CD14-positive monocyte (primary cell): ENCODE measurements around the gene NXPH4. TPM values are rescaled to one million over a fixed set of nuclear protein-coding genes. Genes with fewer than 3 reads are reported as not detected.
A peak's percentile ranks its signal among the peaks of the same experiment; 100 is the strongest.

Source experiments
- DNase-seq, 3 donors: peaks; one replicate each; pipeline ENCODE4 v3.0.0-alpha.2; 2011 to 2022
- H2AFZ ChIP-seq: 2 replicates; pipeline ENCODE4 v1.6.0; 2012; ENCODE audit warnings: mild to moderate bottlenecking, low read depth, low read length, inconsistent platforms; ENCODE audit not compliant: insufficient read depth, poor library complexity, severe bottlenecking
- H3K27ac ChIP-seq, 2 donors: 1 replicate in 1 of 2; 2 replicates in 1 of 2; pipeline ENCODE4 v1.5.1; 2012 to 2013; ENCODE audit warnings: low read length in 2 of 2, control low read depth in 1 of 2, inconsistent platforms in 1 of 2, low read depth in 1 of 2, mild to moderate bottlenecking in 1 of 2
- H3K27me3 ChIP-seq, 2 donors: one replicate each; pipeline versions ENCODE4 v1.6.0 to v1.6.1; 2011 to 2013; ENCODE audit warnings: low read length in 2 of 2; ENCODE audit not compliant: control insufficient read depth in 2 of 2, insufficient read depth in 2 of 2
- H3K36me3 ChIP-seq, 2 donors: replicated peaks in 1 of 2; 1 replicate in 1 of 2; 2 replicates in 1 of 2; pipeline versions ENCODE4 v1.5.1 to v1.6.1; 2012 to 2013; ENCODE audit warnings: low read length in 2 of 2, control low read depth in 1 of 2, inconsistent platforms in 1 of 2, mild to moderate bottlenecking in 1 of 2; ENCODE audit not compliant: insufficient read depth in 2 of 2, control insufficient read depth in 1 of 2
- H3K4me1 ChIP-seq, 2 donors: 1 replicate in 1 of 2; 2 replicates in 1 of 2; pipeline versions ENCODE4 v1.5.1 to v1.6.1; 2012 to 2013; ENCODE audit warnings: low read length in 2 of 2, control low read depth in 1 of 2, inconsistent platforms in 1 of 2, mild to moderate bottlenecking in 1 of 2, moderate library complexity in 1 of 2; ENCODE audit not compliant: insufficient read depth in 2 of 2, control insufficient read depth in 1 of 2
- H3K4me2 ChIP-seq: replicated peaks from 2 replicates; pipeline ENCODE3; 2012; ENCODE audit warnings: low read length, moderate library complexity, mild to moderate bottlenecking; ENCODE audit not compliant: poor library complexity, severe bottlenecking; ENCODE audit errors: extremely low read depth
- H3K4me3 ChIP-seq, 3 experiments: fragments of 200-600 bp in 1 of 3; sonication (generic) in 1 of 3; replicated peaks in 1 of 3; 1 replicate in 2 of 3; 2 replicates in 1 of 3; pipeline ENCODE4 v1.5.1; 2011 to 2013; ENCODE audit warnings: low read length in 3 of 3, mild to moderate bottlenecking in 3 of 3, control low read depth in 2 of 3, low read depth in 2 of 3, inconsistent platforms in 1 of 3, moderate library complexity in 1 of 3
- H3K79me2 ChIP-seq: 2 replicates; pipeline ENCODE4 v1.6.0; 2012; ENCODE audit warnings: mild to moderate bottlenecking, control low read depth, inconsistent platforms, low read length, moderate library complexity; ENCODE audit not compliant: insufficient read depth
- H3K9ac ChIP-seq: 2 replicates; pipeline ENCODE4 v1.6.0; 2017; ENCODE audit warnings: low read length, mild to moderate bottlenecking; ENCODE audit not compliant: insufficient read depth, poor library complexity, severe bottlenecking
- H3K9me3 ChIP-seq, 2 donors: replicated peaks in 1 of 2; 1 replicate in 1 of 2; 2 replicates in 1 of 2; pipeline versions ENCODE4 v1.5.1 to v1.6.1; 2012 to 2013; ENCODE audit warnings: low read length in 2 of 2, control low read depth in 1 of 2; ENCODE audit not compliant: control insufficient read depth in 1 of 2, insufficient read depth in 1 of 2
- H4K20me1 ChIP-seq: 2 replicates; pipeline ENCODE4 v1.6.0; 2012; ENCODE audit warnings: mild to moderate bottlenecking, low read length, control low read depth, moderate library complexity; ENCODE audit not compliant: insufficient read depth
- H3K27ac Mint-ChIP-seq, 7 donors: one replicate each; pipeline ENCODE4 v1.8.0; 2020; ENCODE audit warnings: mild to moderate bottlenecking in 7 of 7, mixed read lengths in 7 of 7, moderate library complexity in 6 of 7, inconsistent platforms in 2 of 7
- H3K27me3 Mint-ChIP-seq, 3 donors: one replicate each; pipeline ENCODE4 v1.8.0; 2021 to 2022; ENCODE audit warnings: low read depth in 3 of 3, mild to moderate bottlenecking in 3 of 3, mixed read lengths in 3 of 3, moderate library complexity in 3 of 3, inconsistent platforms in 1 of 3
- H3K36me3 Mint-ChIP-seq, 2 donors: one replicate each; pipeline ENCODE4 v1.8.0; 2020; ENCODE audit warnings: mixed read lengths in 2 of 2, inconsistent platforms in 1 of 2, mild to moderate bottlenecking in 1 of 2
- H3K4me1 Mint-ChIP-seq: one replicate; pipeline ENCODE4 v1.8.0; 2020; ENCODE audit warnings: mild to moderate bottlenecking, mixed read lengths
- H3K4me3 Mint-ChIP-seq, 2 donors: one replicate each; pipeline ENCODE4 v1.8.0; 2020; ENCODE audit warnings: mild to moderate bottlenecking in 2 of 2, mixed read lengths in 2 of 2, moderate library complexity in 1 of 2
- H3K9me3 Mint-ChIP-seq, 7 donors: one replicate each; pipeline ENCODE4 v1.8.0; 2020 to 2022; ENCODE audit warnings: mixed read lengths in 7 of 7, mild to moderate bottlenecking in 6 of 7, moderate library complexity in 6 of 7, inconsistent platforms in 2 of 7
- CTCF ChIP-seq: fragments of 200-600 bp; IDR thresholded peaks from one replicate; pipeline ENCODE4 v1.8.0; 2022; ENCODE audit warnings: antibody characterized with exemption, mild to moderate bottlenecking
- WGBS: methylation state at CpG from one replicate; pipeline ENCODE4 v1.1.5; 2013; ENCODE audit warnings: missing lambda C conversion rate; ENCODE audit not compliant: insufficient coverage; 5-methylcytosine and 5-hydroxymethylcytosine counted together
- intact Hi-C, 2 donors: fragments of 100-400 bp; cut with micrococcal nuclease; formaldehyde crosslinking; loops; one replicate each; pipeline versions ENCODE4 v1.15.0 to v1.15.1; 2023
- polyA plus RNA-seq, 3 donors: library from polyadenylated mRNA; depleted of rRNA in 1 of 3; unstranded in 2 of 3; stranded (reverse) in 1 of 3; fragments of 300-500 nt in 2 of 3; fragments of >200 nt in 1 of 3; fragmentation: Illumina TruSeq in 2 of 3; gene quantifications; 1 replicate in 2 of 3; 2 replicates in 1 of 3; pipeline ENCODE4 v1.2.3, GENCODE V29; 2012 to 2021

Gene NXPH4
- polyA plus RNA-seq, 3 donors, result not detected

DNA sequence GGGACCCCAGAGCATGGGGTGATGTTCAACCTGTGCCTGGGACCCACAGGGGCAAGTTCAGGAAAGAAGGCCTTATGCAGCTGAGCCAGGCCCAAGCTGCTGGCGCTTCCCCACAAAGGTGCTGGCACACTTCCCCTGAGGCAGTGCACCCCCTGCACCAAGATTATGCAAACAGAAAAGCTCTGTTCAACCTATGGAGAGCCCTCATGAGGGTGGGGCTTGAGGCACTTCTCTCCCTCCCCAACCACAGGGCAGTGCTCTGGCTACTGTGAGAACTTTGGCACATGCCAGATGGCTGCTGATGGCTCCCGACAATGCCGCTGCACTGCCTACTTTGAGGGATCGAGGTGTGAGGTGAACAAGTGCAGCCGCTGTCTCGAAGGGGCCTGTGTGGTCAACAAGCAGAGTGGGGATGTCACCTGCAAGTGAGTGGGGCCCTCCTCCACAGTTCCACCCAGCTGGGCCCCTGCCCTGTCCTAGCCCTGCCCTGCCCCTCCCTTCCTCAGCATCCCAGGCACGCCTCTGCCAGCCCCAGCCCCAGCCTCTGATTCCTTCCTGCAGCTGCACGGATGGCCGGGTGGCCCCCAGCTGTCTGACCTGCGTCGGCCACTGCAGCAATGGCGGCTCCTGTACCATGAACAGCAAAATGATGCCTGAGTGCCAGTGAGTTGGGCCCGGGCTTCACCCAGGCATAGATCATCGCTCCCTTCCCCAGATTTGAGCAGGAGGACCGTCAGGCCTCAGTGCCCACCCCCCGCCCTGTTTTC, 5.5 kb upstream of the NXPH4 start:
- peaks cover 70 to 72% of the 10 kb centered on the region in 2 donors for H3K36me3 Mint-ChIP-seq
- intact Hi-C loops, result loop anchor here in 1 of 2 donors (5.0 kb wide), 1 partner anchor 36 kb away; no protein-coding TSS in a partner anchor
- H3K9me3 Mint-ChIP-seq, result peaks cover 0 to 17% (median 6%) of the 10 kb centered on the region in 7 donors
- no peak for TF ChIP-seq CTCF
- H3K36me3 ChIP-seq, result peaks cover 64 to 69% of the 10 kb centered on the region in 2 donors
- peaks cover 17 to 27% of the 10 kb centered on the region in 2 donors for H3K4me1 ChIP-seq
- H2AFZ ChIP-seq, result no peak overlapping the region
- H3K27me3 Mint-ChIP-seq, result peaks cover 27 to 32% (median 30%) of the 10 kb centered on the region in 3 donors
- no peak overlapping the region for H3K4me2 ChIP-seq
- peaks cover 23% of the 10 kb centered on the region for H3K4me1 Mint-ChIP-seq
- peak overlapping the region in 2 of 7 donors; percentile 6 to 40 for H3K27ac Mint-ChIP-seq
- H4K20me1 ChIP-seq, result peaks cover 97% of the 10 kb centered on the region
- H3K27ac ChIP-seq, result no peak overlapping the region
- WGBS, result 81% methylated on average over 9 of the region's 16 CpGs
- H3K9me3 ChIP-seq, result peaks cover 0 to 7% of the 10 kb centered on the region in 2 donors
- H3K79me2 ChIP-seq, result no peaks in the 10 kb centered on the region
- H3K9ac ChIP-seq, result no peak overlapping the region
- no peak overlapping the region for H3K4me3 ChIP-seq
- DNase-seq, result no peak
- H3K4me3 Mint-ChIP-seq, result no peak overlapping the region
- peaks cover 22 to 28% of the 10 kb centered on the region in 2 donors for H3K27me3 ChIP-seq

DNA sequence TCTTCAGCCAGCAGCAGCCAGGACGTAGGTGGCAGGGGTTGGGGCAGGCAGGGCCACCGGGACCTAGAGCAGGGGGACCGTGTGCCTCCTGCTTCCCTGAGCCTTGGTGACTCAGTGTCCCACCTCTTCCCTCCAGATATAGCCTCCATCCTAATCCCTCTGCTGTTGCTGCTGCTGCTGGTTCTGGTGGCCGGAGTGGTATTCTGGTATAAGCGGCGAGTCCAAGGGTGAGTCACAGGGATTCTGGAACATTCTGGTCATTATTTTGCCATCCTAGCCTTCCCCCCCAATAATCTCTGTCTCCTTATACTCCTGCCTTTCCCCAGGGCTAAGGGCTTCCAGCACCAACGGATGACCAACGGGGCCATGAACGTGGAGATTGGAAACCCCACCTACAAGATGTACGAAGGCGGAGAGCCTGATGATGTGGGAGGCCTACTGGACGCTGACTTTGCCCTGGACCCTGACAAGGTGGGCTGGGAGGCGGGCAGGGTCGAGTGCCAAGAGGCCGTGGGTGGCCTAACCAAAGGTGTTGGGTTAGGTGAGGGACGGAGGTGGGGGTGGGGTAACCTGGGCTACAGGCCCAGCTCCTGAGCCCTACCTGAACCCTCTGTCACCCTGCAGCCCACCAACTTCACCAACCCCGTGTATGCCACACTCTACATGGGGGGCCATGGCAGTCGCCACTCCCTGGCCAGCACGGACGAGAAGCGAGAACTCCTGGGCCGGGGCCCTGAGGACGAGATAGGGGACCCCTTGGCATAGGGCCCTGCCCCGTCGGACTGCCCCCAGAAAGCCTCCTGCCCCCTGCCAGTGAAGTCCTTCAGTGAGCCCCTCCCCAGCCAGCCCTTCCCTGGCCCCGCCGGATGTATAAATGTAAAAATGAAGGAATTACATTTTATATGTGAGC, 4.5 kb upstream of the NXPH4 start:
- peaks cover 57 to 61% of the 10 kb centered on the region in 2 donors for H3K36me3 ChIP-seq
- H3K4me3 ChIP-seq, result no peak overlapping the region
- no peak overlapping the region for H2AFZ ChIP-seq
- intact Hi-C loops, result loop anchor here in 1 of 2 donors (5.0 kb wide), 1 partner anchor 35 kb away; no protein-coding TSS in a partner anchor
- no peak overlapping the region for H3K27ac ChIP-seq
- H3K9me3 Mint-ChIP-seq, result peaks cover 0 to 19% (median 8%) of the 10 kb centered on the region in 7 donors
- H4K20me1 ChIP-seq, result peaks cover 90% of the 10 kb centered on the region
- peaks cover 26% of the 10 kb centered on the region for H3K4me1 Mint-ChIP-seq
- no peak for TF ChIP-seq CTCF
- H3K27ac Mint-ChIP-seq, result peak overlapping the region in 2 of 7 donors; percentile 6 to 55
- 95% methylated on average over 4 of the region's 27 CpGs for WGBS
- peaks cover 0 to 7% of the 10 kb centered on the region in 2 donors for H3K9me3 ChIP-seq
- no peak for DNase-seq
- peaks cover 31 to 37% (median 37%) of the 10 kb centered on the region in 3 donors for H3K27me3 Mint-ChIP-seq
- peaks cover 22 to 35% of the 10 kb centered on the region in 2 donors for H3K4me1 ChIP-seq
- H3K27me3 ChIP-seq, result peaks cover 29 to 34% of the 10 kb centered on the region in 2 donors
- H3K4me2 ChIP-seq, result no peak overlapping the region
- H3K9ac ChIP-seq, result no peak overlapping the region
- no peak overlapping the region for H3K4me3 Mint-ChIP-seq
- H3K36me3 Mint-ChIP-seq, result peaks cover 63 to 64% of the 10 kb centered on the region in 2 donors
- H3K79me2 ChIP-seq, result no peaks in the 10 kb centered on the region
